ENCODE results near the gene VEPH1. TPM values are rescaled to one million over a fixed set of nuclear protein-coding genes. Genes with fewer than 3 reads are reported as not detected.
A peak's percentile ranks its signal among the peaks of the same experiment; 100 is the strongest.

The VEPH1 gene
- polyA plus RNA-seq, 2 of the 4 experiments (the other 2 are of a cell fraction): 0.04 to 0.16 TPM

DNA sequence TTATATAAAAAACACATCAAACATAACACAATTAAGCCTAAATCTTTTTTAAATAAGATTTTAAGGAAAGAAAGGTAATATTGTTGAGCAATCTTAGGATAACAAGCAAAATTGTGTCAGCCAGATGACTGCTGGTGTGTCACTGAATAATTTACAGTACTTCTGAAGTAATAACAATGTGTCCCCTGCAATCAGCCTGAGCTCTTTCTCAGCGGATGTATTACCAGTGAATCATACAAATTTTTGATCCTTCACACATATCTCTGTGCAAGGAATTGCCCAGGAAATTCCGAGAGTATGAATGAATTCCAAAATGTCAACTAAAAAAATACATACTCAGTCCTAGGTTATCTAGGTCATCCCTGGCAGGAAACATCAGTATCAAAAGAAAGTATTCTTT is 143.2 kb downstream of the VEPH1 start (continued):
- TF ChIP-seq ESRRA (IDR thresholded peaks at IDR 0.05; ENCODE audit: borderline replicate concordance, low read length) (no peak), FOSL2 (IDR thresholded peaks at IDR 0.05) (peak; percentile 86), FOSL2 (CRISPR knock-in tag; IDR thresholded peaks at IDR 0.05) (peak; percentile 86), EP300 (IDR thresholded peaks at IDR 0.05) (peak; percentile 70 to 88; a peak in 3 of 5 replicates), GATA3 (IDR thresholded peaks at IDR 0.05; ENCODE audit: borderline replicate concordance) (peak; percentile 85; the same call in 1 of the 2 replicates), HOXA7 (CRISPR knock-in tag; IDR thresholded peaks at IDR 0.05) (no peak)

DNA sequence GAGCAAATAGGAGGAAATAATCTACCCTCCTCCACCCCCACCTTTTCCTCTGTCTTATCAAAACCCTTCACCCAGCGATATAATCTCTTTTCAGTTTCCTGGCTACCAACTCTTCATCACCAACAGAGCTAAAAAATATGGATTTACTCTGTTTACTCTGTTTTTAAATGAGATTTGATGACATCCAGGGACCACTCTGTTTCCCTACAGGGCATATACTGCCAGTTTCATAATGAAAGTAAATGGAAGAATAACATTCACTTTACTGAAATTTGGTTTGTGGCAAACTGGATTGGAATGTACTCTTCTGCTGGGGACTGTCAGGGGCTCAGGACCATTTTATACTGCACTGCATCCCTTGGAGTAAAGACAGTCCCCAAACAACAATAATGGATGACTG is 146.7 kb downstream of the VEPH1 start:
- CTCF ChIA-PET: interaction anchor here (1.0 kb wide), 1 partner anchor 28 kb away, joined by 3 read pairs; no protein-coding TSS in a partner anchor
- Histone ChIP-seq H3K4me1 (peaks cover 30% of the 10 kb centered on the region), H3K27ac (peak overlapping the region in 1 of 2 experiments; percentile 23; a peak in 1 of 6 replicates), H3K9me3 (no peaks in the 10 kb centered on the region), H3K4me2 (no peak overlapping the region), H3K4me3 (no peak overlapping the region)
- POLR2A ChIA-PET: no interaction called here
- DNase-seq (ENCODE audit: low read depth in 1 of 2, low spot score in 1 of 2): no peak
- no peak for ATAC-seq
- 82% methylated on average over 1 of the region's 1 CpG for WGBS (ENCODE audit: missing lambda C conversion rate)
- no peak for TF ChIP-seq HOXA7 (CRISPR knock-in tag; IDR thresholded peaks at IDR 0.05)
- TF ChIP-seq, protein P1, sequence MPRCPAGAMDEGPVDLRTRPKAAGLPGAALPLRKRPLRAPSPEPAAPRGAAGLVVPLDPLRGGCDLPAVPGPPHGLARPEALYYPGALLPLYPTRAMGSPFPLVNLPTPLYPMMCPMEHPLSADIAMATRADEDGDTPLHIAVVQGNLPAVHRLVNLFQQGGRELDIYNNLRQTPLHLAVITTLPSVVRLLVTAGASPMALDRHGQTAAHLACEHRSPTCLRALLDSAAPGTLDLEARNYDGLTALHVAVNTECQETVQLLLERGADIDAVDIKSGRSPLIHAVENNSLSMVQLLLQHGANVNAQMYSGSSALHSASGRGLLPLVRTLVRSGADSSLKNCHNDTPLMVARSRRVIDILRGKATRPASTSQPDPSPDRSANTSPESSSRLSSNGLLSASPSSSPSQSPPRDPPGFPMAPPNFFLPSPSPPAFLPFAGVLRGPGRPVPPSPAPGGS (IDR thresholded peaks at IDR 0.05): no peak
- TF ChIP-seq CHD2 (IDR thresholded peaks at IDR 0.05; ENCODE audit: low read length, partially characterized antibody): no peak
- no peak for TF ChIP-seq EHF (CRISPR knock-in tag; IDR thresholded peaks at IDR 0.05)
- TF ChIP-seq, protein P2, sequence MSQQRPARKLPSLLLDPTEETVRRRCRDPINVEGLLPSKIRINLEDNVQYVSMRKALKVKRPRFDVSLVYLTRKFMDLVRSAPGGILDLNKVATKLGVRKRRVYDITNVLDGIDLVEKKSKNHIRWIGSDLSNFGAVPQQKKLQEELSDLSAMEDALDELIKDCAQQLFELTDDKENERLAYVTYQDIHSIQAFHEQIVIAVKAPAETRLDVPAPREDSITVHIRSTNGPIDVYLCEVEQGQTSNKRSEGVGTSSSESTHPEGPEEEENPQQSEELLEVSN (IDR thresholded peaks at IDR 0.05; ENCODE audit: borderline replicate concordance, low read depth): no peak
- no peak for TF ChIP-seq ZFP36 (IDR thresholded peaks at IDR 0.05; ENCODE audit: borderline replicate concordance, partially characterized antibody)
- TF ChIP-seq SMC3 (IDR thresholded peaks at IDR 0.05): no peak
- TF ChIP-seq FOSL2 (IDR thresholded peaks at IDR 0.05): no peak
- TF ChIP-seq FOSL2 (CRISPR knock-in tag; IDR thresholded peaks at IDR 0.05): no peak
- TF ChIP-seq MAFK (IDR thresholded peaks at IDR 0.05; ENCODE audit: partially characterized antibody): no peak
- FAIRE-seq: no peak

DNA sequence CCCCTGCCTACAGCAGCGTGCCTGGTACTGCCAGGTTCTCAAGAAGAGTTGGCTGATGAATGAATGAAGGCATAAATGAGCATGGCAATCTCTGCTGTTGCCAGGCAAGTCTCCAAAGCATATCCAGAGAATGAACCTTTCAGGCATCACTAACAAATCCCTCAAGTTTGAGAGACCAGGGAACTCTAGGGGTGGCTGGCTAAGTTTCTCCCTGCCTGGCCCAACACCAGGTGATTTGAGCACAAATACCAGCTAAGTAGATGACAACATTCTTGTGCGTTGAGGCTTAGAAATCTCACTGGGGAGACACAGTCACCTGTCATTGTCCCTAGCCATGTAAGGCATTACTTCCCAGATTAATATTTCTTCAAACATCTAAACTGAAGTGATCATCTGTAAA is 147.9 kb downstream of the VEPH1 start:
- WGBS (ENCODE audit: missing lambda C conversion rate): 86% methylated on average over 2 of the region's 2 CpGs
- CTCF ChIA-PET: interaction anchor here (0.6 to 1.6 kb wide), 5 partner anchors 38 to 181 kb away, joined by 3 read pairs; no protein-coding TSS in a partner anchor
- no peak overlapping the region for H3K4me2 ChIP-seq

DNA sequence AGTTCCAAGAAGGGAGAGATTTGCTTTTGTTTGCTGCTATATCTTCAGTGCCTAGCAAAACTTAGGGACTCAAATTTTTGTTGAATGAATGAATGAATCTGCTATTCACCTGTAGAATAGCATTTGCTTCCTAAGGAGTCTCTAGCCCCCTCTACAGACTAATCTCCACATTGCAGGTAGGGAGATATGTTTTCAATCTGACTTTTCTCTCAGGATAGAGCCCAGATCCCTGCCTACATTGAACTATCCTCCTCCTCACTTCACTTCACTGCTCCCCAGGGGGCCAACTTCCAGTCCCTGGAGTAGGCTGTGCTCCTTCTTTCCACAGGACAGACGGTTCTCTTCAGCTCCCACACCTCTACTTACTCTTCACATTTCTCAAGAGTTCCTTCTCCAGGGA is 148.5 kb downstream of the VEPH1 start:
- DNase-seq (ENCODE audit: low read depth in 1 of 2, low spot score in 1 of 2): peak in 1 of 2 experiments; percentile 24
- CTCF ChIA-PET: interaction anchor here (1.0 to 1.6 kb wide), 5 partner anchors 37 to 160 kb away, joined by 3 to 4 read pairs (median 3); no protein-coding TSS in a partner anchor
- TF ChIP-seq RAD21 (conservative IDR thresholded peaks at IDR 0.05 in 1 of 2, IDR thresholded peaks at IDR 0.05 in 1 of 2) (peak in 1 of 2 experiments; percentile 36; a peak in 2 of 5 replicates), EP300 (IDR thresholded peaks at IDR 0.05) (no peak), FOXS1 (CRISPR knock-in tag; IDR thresholded peaks at IDR 0.05) (no peak)
- TF ChIP-seq, protein P3, sequence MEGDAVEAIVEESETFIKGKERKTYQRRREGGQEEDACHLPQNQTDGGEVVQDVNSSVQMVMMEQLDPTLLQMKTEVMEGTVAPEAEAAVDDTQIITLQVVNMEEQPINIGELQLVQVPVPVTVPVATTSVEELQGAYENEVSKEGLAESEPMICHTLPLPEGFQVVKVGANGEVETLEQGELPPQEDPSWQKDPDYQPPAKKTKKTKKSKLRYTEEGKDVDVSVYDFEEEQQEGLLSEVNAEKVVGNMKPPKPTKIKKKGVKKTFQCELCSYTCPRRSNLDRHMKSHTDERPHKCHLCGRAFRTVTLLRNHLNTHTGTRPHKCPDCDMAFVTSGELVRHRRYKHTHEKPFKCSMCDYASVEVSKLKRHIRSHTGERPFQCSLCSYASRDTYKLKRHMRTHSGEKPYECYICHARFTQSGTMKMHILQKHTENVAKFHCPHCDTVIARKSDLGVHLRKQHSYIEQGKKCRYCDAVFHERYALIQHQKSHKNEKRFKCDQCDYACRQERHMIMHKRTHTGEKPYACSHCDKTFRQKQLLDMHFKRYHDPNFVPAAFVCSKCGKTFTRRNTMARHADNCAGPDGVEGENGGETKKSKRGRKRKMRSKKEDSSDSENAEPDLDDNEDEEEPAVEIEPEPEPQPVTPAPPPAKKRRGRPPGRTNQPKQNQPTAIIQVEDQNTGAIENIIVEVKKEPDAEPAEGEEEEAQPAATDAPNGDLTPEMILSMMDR (IDR thresholded peaks at IDR 0.05): peak; percentile 31; the same call in 2 of the 3 replicates
- H3K4me1 ChIP-seq: peaks cover 13% of the 10 kb centered on the region
- no peak overlapping the region for H3K4me2 ChIP-seq
- 0% methylated on average over 1 of the region's 1 CpG for WGBS (ENCODE audit: missing lambda C conversion rate)
- no peaks in the 10 kb centered on the region for H3K9me3 ChIP-seq
- no peak for FAIRE-seq
- POLR2A ChIA-PET: no interaction called here
- H3K27ac ChIP-seq: peak overlapping the region in 1 of 2 experiments; percentile 54; a peak in 1 of 6 replicates
- H3K4me3 ChIP-seq: no peak overlapping the region
- peak in 1 of 2 experiments; percentile 50; a peak in 3 of 6 replicates for ATAC-seq

More for the DNA sequence above, 147.9 kb downstream of the VEPH1 start:
- TF ChIP-seq FOXS1 (CRISPR knock-in tag; IDR thresholded peaks at IDR 0.05) (no peak), CHD2 (IDR thresholded peaks at IDR 0.05; ENCODE audit: low read length, partially characterized antibody) (no peak), MAZ (IDR thresholded peaks at IDR 0.05; ENCODE audit: borderline replicate concordance, low read depth, low read length) (no peak), FOSB (CRISPR knock-in tag; IDR thresholded peaks at IDR 0.05) (no peak), CEBPB (IDR thresholded peaks at IDR 0.05) (no peak), CBX8 (IDR thresholded peaks at IDR 0.05) (no peak), SMC3 (IDR thresholded peaks at IDR 0.05) (no peak), JUN (IDR thresholded peaks at IDR 0.05) (no peak), ESRRA (IDR thresholded peaks at IDR 0.05; ENCODE audit: borderline replicate concordance, low read length) (no peak), GATA3 (IDR thresholded peaks at IDR 0.05; ENCODE audit: borderline replicate concordance) (no peak), HOXA7 (CRISPR knock-in tag; IDR thresholded peaks at IDR 0.05) (no peak)
- TF ChIP-seq, protein P4, sequence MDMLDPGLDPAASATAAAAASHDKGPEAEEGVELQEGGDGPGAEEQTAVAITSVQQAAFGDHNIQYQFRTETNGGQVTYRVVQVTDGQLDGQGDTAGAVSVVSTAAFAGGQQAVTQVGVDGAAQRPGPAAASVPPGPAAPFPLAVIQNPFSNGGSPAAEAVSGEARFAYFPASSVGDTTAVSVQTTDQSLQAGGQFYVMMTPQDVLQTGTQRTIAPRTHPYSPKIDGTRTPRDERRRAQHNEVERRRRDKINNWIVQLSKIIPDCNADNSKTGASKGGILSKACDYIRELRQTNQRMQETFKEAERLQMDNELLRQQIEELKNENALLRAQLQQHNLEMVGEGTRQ (IDR thresholded peaks at IDR 0.05): no peak
- POLR2A ChIA-PET: no interaction called here
- Histone ChIP-seq H3K4me3 (no peak overlapping the region), H3K9me3 (no peaks in the 10 kb centered on the region), H3K4me1 (peaks cover 18% of the 10 kb centered on the region), H3K27ac (peak overlapping the region in 1 of 2 experiments; percentile 54; a peak in 1 of 6 replicates)
- DNase-seq (ENCODE audit: low read depth in 1 of 2, low spot score in 1 of 2) (no peak), ATAC-seq (no peak), FAIRE-seq (no peak)

Data from A549 (cell line).